ENCODE data around the gene LRRC75A.

- TF ChIP-seq CTCF (IDR thresholded peaks at IDR 0.05) (no peak), EZH2 (IDR thresholded peaks at IDR 0.05; ENCODE audit: borderline replicate concordance, insufficient read depth, low read depth, low read length, poor library complexity, severe bottlenecking) (no peak)
Measured at GRCh38 chr17:16450028-16450427, 42.0 kb downstream of the LRRC75A start.

Data from B cell (primary cell).